ENCODE data around the gene OSBPL10. TPM values are rescaled to one million over a fixed set of nuclear protein-coding genes. Genes with fewer than 3 reads are reported as not detected.
A peak's percentile ranks its signal among the peaks of the same experiment; 100 is the strongest.

Gene OSBPL10
- total and polyA plus RNA-seq, 8 donors, result 1.8 to 37.7 (median 5.9) TPM

- Histone ChIP-seq H3K36me3 (no peaks in the 10 kb centered on the region), H3K9me3 (no peaks in the 10 kb centered on the region), H3K27me3 (no peaks in the 10 kb centered on the region), H3K4me1 (peaks cover 0 to 8% (median 2%) of the 10 kb centered on the region in 4 donors), H3K4me3 (no peak overlapping the region), H3K27ac (peak overlapping the region in 1 of 5 donors; percentile 31)
- no peak for TF ChIP-seq POLR2AphosphoS5 (IDR thresholded peaks at IDR 0.05)
- no peak for TF ChIP-seq EP300 (IDR thresholded peaks at IDR 0.05)
- no peak for TF ChIP-seq CTCF (IDR thresholded peaks at IDR 0.05)
- TF ChIP-seq POLR2A (IDR thresholded peaks at IDR 0.05), result no peak
- peak in 1 of 2 donors; percentile 54 for DNase-seq
- 24 to 51% (median 29%) methylated on average over 5 of the region's 5 CpGs for WGBS, 5 donors
- intact Hi-C loops (cut with DNase I; ENCODE audit: low total_unique reads), result no loop called here
These were observed 232.7 kb downstream of the OSBPL10 start for GRCh38 chr3:31748281-31748932.

- DNase-seq, result peak in 1 of 2 donors; percentile 27
- intact Hi-C loops (cut with DNase I; ENCODE audit: low total_unique reads), result no loop called here
- TF ChIP-seq POLR2AphosphoS5 (IDR thresholded peaks at IDR 0.05) (no peak), EP300 (IDR thresholded peaks at IDR 0.05) (no peak), CTCF (IDR thresholded peaks at IDR 0.05) (no peak), POLR2A (IDR thresholded peaks at IDR 0.05) (no peak)
These were observed 233.3 kb downstream of the OSBPL10 start for GRCh38 chr3:31747785-31748184.

GRCh38 chr3:31744913-31745312 is 236.1 kb downstream of the OSBPL10 start:
- H3K27ac ChIP-seq, result no peak overlapping the region
- WGBS, 5 donors, result 80 to 95% (median 91%) methylated on average over 8 of the region's 8 CpGs
- intact Hi-C loops (cut with DNase I; ENCODE audit: low total_unique reads), result no loop called here
- H3K9me3 ChIP-seq, result no peaks in the 10 kb centered on the region
- H3K4me3 ChIP-seq, result no peak overlapping the region
- no peak for TF ChIP-seq CTCF (IDR thresholded peaks at IDR 0.05)
- H3K4me1 ChIP-seq, result peaks cover 0 to 8% (median 2%) of the 10 kb centered on the region in 4 donors
- DNase-seq, result peak in 1 of 2 donors; percentile 46
- H3K27me3 ChIP-seq, result no peaks in the 10 kb centered on the region
- H3K36me3 ChIP-seq, result no peaks in the 10 kb centered on the region

More at GRCh38 chr3:31747785-31748184, 233.3 kb downstream of the OSBPL10 start:
- 74 to 91% (median 84%) methylated on average over 9 of the region's 9 CpGs for WGBS, 5 donors
- no peaks in the 10 kb centered on the region for H3K36me3 ChIP-seq
- peaks cover 0 to 8% (median 2%) of the 10 kb centered on the region in 4 donors for H3K4me1 ChIP-seq
- peak overlapping the region in 2 of 5 donors; percentile 31 to 42 for H3K27ac ChIP-seq
- no peak overlapping the region for H3K4me3 ChIP-seq
- no peaks in the 10 kb centered on the region for H3K27me3 ChIP-seq
- no peaks in the 10 kb centered on the region for H3K9me3 ChIP-seq

GRCh38 chr3:31743331-31744089 is 237.6 kb downstream of the OSBPL10 start:
- no peaks in the 10 kb centered on the region for H3K27me3 ChIP-seq
- H3K27ac ChIP-seq, result no peak overlapping the region
- peak in 1 of 2 donors; percentile 31 for DNase-seq
- WGBS, 5 donors, result 75 to 91% (median 83%) methylated on average over 5 of the region's 5 CpGs
- H3K36me3 ChIP-seq, result no peaks in the 10 kb centered on the region
- no peaks in the 10 kb centered on the region for H3K9me3 ChIP-seq
- H3K4me3 ChIP-seq, result no peak overlapping the region
- intact Hi-C loops (cut with DNase I; ENCODE audit: low total_unique reads), result no loop called here
- TF ChIP-seq CTCF (IDR thresholded peaks at IDR 0.05), result no peak
- TF ChIP-seq POLR2A (IDR thresholded peaks at IDR 0.05), result no peak
- TF ChIP-seq POLR2AphosphoS5 (IDR thresholded peaks at IDR 0.05), result no peak
- H3K4me1 ChIP-seq, result peaks cover 0 to 8% (median 3%) of the 10 kb centered on the region in 4 donors

Data from stomach (tissue), 9 donors.